GM21737 (cell line): ENCODE results near the gene CCSER2.
"Not testable (repeated sequence)": the region's sequence is repeated elsewhere in the genome, so short reads cannot be mapped to it uniquely, and the experiment has no call there.

Source experiments
- ATAC-seq: cut with Tn5 transposase; IDR thresholded peaks from one replicate; pipeline ENCODE4 v1.9.1; 2021; ENCODE audit warnings: mild to moderate bottlenecking, moderate library complexity; ENCODE audit not compliant: unreplicated experiment

Gene CCSER2

GRCh38 chr10:84342584-84342983 lies 14.2 kb downstream of the CCSER2 start:
- no peak for ATAC-seq

DNA sequence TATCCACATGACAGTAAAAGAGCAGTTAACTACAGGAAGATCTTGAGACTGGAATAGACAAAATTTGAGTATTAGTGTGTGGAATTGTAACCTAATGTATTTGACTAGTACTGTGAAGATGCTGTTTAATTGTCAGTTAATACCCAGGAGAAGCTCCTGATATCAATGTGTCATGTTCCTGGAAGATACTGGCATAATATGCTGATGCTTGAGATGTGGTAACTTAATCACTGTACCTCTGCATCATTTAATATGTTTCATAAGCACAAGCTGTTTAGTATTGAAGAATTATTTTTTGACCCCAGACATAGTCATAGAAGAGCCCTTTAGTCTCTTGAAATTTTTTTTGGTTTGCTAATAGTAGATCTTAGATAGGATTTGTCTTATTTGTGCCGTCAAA lies 15.4 kb downstream of the CCSER2 start:
- ATAC-seq = no peak

GRCh38 chr10:84344526-84344925 lies 16.1 kb downstream of the CCSER2 start:
- ATAC-seq = no peak

DNA sequence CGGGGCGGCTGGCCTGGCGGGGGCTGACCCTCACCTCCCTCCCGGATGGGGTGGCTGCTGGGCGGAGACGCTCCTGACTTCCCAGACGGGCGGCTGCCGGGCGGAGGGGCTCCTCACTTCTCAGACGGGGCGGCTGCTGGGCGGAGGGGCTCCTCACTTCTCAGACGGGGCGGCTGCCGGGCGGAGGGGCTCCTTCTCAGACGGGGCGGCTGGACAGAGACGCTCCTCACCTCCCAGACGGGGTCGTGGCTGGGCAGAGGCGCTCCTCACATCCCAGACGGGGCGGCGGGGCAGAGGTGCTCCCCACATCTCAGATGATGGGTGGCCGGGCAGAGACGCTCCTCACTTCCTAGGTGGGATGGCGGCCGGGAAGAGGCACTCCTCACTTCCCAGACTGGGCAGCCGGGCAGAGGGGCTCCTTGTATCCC lies 19.2 kb downstream of the CCSER2 start:
- not testable (repeated sequence) for ATAC-seq

DNA sequence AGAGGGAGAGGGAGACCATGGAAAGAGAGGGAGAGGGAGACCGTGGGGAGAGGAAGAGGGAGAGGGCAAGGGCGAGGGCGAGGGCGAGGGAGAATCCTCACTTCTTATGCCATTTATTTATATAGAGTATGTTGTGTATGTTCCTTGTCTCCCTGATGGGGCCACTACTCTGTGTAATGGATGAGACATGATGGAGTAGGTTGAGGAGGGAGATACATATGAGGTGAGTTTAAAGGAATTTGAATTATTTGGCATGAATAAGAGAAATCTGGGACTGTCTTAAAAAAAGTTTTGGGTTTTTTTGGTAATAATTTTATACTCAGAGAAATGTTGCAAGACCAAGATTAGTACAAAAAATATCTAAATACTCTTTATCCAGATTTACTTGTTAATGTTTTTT lies 20.1 kb downstream of the CCSER2 start:
- no peak for ATAC-seq

DNA sequence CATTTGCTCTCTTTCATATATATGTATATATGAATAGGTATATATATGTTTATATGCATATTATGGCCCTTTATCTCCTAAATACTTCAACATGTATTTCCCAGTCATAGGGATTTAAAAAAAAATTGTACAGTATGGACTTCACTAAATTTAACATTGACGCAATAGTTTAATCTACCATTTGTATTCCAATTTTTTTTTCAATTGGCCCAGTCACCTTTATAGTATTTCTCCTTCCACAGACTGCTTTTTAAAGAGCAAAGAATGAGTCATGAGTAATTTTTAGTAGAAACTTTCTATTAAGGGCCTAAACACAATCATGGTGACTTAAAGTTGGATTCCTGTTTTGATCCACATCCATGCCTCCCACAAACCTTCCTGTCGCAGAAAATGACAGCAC lies 20.5 kb downstream of the CCSER2 start:
- ATAC-seq = no peak

- peak; percentile 86 for ATAC-seq
Observed at GRCh38 chr10:84352251-84352842, 24.0 kb downstream of the CCSER2 start.

DNA sequence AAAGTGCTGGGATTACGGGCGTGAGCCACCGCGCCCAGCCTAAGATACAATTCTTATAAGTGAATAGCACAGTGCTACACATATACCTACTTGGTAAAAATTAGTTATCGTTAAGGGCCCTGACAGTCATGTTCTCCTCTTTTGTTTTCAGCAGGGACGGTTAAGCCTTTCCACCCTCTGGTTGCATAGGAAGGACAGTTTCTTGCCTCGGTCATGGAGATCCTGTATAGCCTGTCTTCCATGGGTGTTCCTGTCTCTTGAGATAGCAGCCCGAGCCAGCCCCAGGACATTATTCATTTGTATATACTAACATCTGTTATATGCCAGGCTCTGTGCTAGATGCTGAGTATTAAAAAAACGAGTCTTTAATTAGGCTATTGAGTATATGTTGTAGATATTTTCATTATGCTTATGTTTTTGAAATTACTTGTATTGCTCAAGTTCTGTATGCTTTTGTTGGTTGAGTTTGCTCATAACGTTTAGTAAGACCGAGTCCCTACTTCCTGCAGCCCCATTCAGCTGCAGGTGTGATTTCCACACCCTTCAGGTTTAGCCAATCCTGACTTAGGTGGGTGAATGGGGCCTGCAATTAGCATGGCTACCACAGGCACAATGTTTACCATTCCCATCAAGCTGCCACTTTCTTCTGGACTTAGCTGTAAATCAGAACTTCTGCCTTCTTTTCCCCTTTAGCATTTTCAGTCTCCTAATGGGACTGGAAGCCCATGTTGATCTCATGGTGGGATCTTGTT lies 24.8 kb downstream of the CCSER2 start:
- no peak for ATAC-seq

DNA sequence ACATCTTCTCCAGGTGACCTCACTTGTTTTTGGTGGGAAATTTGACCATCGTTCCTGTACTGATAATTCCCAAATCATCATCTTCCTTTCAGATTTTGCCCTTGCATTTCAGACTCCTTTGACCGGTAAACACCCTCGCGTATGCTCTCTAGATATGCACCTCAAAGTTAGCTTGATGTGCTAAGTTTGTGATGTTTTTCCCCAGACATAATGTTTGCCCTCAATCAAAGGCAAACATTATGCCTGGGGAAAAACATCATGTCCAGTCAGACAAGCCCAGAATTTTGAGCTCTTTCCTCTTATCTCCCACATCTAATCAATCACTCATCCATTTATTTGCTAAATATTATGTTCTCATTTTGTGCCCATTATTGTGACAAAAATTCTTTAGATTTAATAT lies 26.2 kb downstream of the CCSER2 start:
- ATAC-seq = no peak

GRCh38 chr10:84355106-84355505 lies 26.7 kb downstream of the CCSER2 start:
- no peak for ATAC-seq

GRCh38 chr10:84356928-84357327 lies 28.5 kb downstream of the CCSER2 start:
- ATAC-seq = no peak

DNA sequence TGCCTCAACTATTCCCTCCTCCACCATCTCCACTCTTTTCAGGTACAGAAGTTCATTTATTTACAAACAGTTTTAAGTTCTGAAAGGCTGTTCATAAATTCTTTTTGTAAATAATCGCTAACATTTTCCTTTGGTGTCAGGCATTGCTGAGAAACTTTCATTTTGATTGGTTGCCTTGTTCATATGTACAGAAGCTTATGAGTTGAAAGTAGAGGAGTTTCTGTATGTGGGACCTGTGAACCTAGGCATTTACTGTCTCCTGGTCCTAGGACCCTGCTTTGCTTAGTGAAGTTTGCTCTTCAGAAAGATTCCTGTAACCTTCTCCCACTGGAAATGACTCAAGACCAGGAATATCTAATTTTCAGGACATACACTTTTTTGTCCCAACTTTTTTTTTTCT lies 30.4 kb downstream of the CCSER2 start:
- ATAC-seq = no peak

DNA sequence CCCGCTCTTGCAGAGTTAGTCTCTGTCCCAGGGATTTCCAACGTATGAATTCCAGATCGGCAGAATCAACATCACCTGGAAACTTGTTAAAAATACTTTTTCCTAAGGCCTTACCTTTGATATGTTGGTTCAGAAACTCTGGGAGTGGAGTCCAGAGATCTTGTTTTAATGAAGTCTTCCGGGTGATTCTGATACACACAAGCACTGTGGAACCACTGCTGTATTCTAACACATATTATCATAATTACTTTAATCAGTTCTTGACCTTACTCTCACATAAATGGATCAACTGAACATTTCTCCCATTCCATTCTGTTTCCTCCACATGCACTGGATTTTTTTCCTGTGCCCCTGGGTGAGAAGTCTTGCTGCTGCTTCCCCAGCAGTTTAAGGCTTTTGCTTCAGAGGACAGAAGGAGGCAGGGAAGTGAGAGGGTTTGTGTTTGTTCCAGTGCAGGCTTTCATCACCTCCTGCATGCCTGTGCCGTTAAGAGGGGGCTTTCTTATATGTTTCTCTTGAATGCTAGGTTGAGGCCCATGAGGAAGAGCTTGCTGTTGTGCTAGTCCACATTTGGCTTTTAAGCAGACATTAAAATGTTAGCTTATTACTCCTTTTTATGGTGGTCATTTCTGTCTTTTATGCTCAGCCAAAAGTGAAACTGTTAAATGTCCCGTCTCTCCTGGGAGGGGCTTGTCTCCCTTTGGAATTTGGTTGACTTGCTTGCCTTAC lies 32.4 kb downstream of the CCSER2 start:
- no peak for ATAC-seq

GRCh38 chr10:84365335-84365881 lies 37.0 kb downstream of the CCSER2 start:
- ATAC-seq = no peak

GRCh38 chr10:84366041-84366440 lies 37.7 kb downstream of the CCSER2 start:
- ATAC-seq = no peak

DNA sequence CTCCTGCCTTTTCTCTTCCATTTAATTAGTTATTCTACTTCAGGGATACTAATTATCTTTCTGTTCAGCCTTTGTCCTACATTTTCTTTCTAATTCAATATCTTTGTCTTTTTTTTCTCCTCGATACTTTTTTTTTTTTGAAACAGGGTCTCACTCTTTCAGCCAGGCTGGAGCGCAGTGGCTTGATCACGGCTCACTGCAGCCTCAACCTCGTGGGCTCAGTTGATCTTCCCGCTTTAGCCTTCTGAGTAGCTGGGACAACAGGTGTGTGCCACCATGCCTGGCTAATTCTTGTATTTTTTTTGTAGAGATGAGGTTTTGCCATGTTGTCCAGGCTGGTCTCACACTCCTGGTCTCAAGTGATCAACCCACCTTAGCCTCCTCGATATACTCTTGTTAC lies 38.9 kb downstream of the CCSER2 start:
- no peak for ATAC-seq

DNA sequence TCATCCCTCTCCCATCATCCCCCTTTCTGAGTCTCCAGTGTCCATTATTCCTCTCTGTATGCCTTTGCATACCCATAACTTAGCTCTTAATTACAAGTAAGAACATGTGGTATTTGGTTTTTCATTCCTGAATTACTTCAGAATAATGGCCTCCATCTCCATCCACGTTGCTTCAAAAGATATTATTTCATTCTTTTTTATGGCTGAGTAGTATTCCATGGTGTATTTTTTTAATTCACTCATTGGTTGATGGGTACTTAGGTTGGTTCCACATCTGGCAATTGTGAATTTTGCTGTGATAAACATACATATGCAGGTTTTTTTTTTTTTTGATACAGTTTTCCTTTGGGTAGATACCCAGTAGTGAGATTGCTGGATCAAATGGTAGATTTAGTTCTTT lies 40.4 kb downstream of the CCSER2 start:
- ATAC-seq = no peak

- no peak for ATAC-seq
Observed at GRCh38 chr10:84370283-84370682, 41.9 kb downstream of the CCSER2 start.

GRCh38 chr10:84371944-84372343 lies 43.6 kb downstream of the CCSER2 start:
- ATAC-seq = no peak

- ATAC-seq = no peak
Observed at GRCh38 chr10:84373000-84373399, 44.6 kb downstream of the CCSER2 start.

DNA sequence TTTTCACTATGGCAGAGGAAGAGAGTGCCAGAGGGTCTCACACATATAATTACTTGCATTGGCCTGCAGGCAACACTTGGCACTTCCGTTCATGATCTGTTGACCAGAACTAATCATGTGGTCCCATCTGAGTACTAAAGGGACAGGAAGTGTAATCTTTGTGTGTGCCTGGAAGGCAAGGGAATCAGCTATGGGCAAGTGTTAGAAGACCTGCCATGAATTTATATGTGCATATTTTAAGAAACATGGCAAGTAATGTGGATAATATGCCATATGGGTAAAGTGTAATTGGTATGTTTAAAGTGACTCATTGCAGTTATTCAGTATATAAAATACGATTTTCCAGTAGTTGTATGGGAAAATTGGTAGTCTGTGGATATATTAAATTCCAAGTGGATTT lies 46.1 kb downstream of the CCSER2 start:
- no peak for ATAC-seq

GRCh38 chr10:84375011-84375410 lies 46.6 kb downstream of the CCSER2 start:
- no peak for ATAC-seq
